Panc1 (cell line): ENCODE data around the gene PIPOX. TPM values are rescaled to one million over a fixed set of nuclear protein-coding genes. Genes with fewer than 3 reads are reported as not detected.
A peak's percentile ranks its signal among the peaks of the same experiment; 100 is the strongest.

Experiments used
- ATAC-seq: fragments of 200-7000 bp; cut with Tn5 transposase; 2 replicates; pipeline ENCODE4 v1.9.1; 2020; ENCODE audit warnings: mild to moderate bottlenecking, moderate library complexity
- BruUV-seq: library from RNA; stranded (reverse); fragments of 400-500 nt; replicated peaks from 2 replicates; lab custom pipeline; 2021; lab: Mats Ljungman, UMichigan
- CTCF ChIA-PET: fragments of 300-600 bp; sonication (Branson Sonifier 250); formaldehyde crosslinking; loops from one replicate; lab custom pipeline; 2022; ENCODE audit warnings: antibody characterized with exemption; lab: Charles Lee
- POLR2A ChIA-PET: fragments of 300-600 bp; sonication (Branson Sonifier 250); formaldehyde crosslinking; loops from one replicate; lab custom pipeline; 2022; ENCODE audit warnings: antibody characterized with exemption; lab: Charles Lee
- DNase-seq: peaks from one replicate; pipeline ENCODE4 v3.0.0-alpha.2; 2010; ENCODE audit warnings: low read depth, low spot score
- H3K27ac ChIP-seq: 2 replicates; pipeline ENCODE4 v1.5.1; 2011; ENCODE audit warnings: mild to moderate bottlenecking, low read length, inconsistent platforms
- H3K27me3 ChIP-seq: fragments of 200-500 bp; sonication (Bioruptor generic); 2 replicates; pipeline ENCODE4 v1.6.0; 2014; ENCODE audit warnings: low read length, inconsistent platforms; ENCODE audit not compliant: control insufficient read depth, insufficient read depth
- H3K36me3 ChIP-seq: fragments of 200-500 bp; sonication (Bioruptor generic); 2 replicates; pipeline ENCODE4 v1.5.1; 2014; ENCODE audit warnings: inconsistent platforms, mild to moderate bottlenecking, low read length, moderate library complexity; ENCODE audit not compliant: control insufficient read depth, insufficient read depth
- H3K4me1 ChIP-seq: 2 replicates; pipeline ENCODE4 v1.5.1; 2011; ENCODE audit warnings: inconsistent platforms, mild to moderate bottlenecking, low read length, moderate library complexity; ENCODE audit not compliant: control insufficient read depth, insufficient read depth
- H3K4me3 ChIP-seq, 2 experiments: 2 replicates each; pipeline ENCODE4 v1.5.1; 2011 to 2012; ENCODE audit warnings: low read depth in 2 of 2, low read length in 2 of 2, mild to moderate bottlenecking in 2 of 2, inconsistent platforms in 1 of 2, moderate library complexity in 1 of 2
- H3K9me3 ChIP-seq: fragments of 200-500 bp; sonication (Bioruptor generic); 2 replicates; pipeline ENCODE4 v1.5.1; 2014; ENCODE audit warnings: low read depth, mild to moderate bottlenecking, inconsistent platforms, low read length, moderate library complexity; ENCODE audit not compliant: control insufficient read depth, insufficient read depth
- CTCF ChIP-seq: fragments of 450-650 bp; IDR thresholded peaks from 2 replicates; pipeline ENCODE4 v1.5.1; 2017; ENCODE audit warnings: mild to moderate bottlenecking
- POLR2AphosphoS5 ChIP-seq: IDR thresholded peaks from 2 replicates; pipeline ENCODE4 v1.6.1; 2012; ENCODE audit warnings: mild to moderate bottlenecking, low read depth, low read length, moderate library complexity
- REST ChIP-seq, 2 experiments: IDR thresholded peaks; 2 replicates each; pipeline ENCODE4 v1.6.1; 2011 to 2012; ENCODE audit warnings: low read depth in 2 of 2, control low read depth in 1 of 2, low read length in 1 of 2, mild to moderate bottlenecking in 1 of 2, moderate library complexity in 1 of 2; ENCODE audit not compliant: insufficient read depth in 1 of 2
- SIN3A ChIP-seq: IDR thresholded peaks from 2 replicates; pipeline ENCODE4 v1.6.1; 2012; ENCODE audit warnings: low read depth, mild to moderate bottlenecking, low read length, moderate library complexity, borderline replicate concordance; ENCODE audit not compliant: insufficient read depth
- TCF7L2 ChIP-seq: IDR thresholded peaks from 2 replicates; pipeline ENCODE4 v1.6.1; 2011; ENCODE audit warnings: mild to moderate bottlenecking, low read depth, low read length, inconsistent platforms
- in situ Hi-C: cut with HindIII; loops from 2 replicates; pipeline ENCODE4 v1.10.0; 2016; ENCODE audit warnings: low sequenced_read_pairs, low pct_unique_long_range_greater_than_20kb
- intact Hi-C: fragments of 100-400 bp; cut with micrococcal nuclease; formaldehyde crosslinking; loops from one replicate; pipeline ENCODE4 v1.10.0; 2022; ENCODE audit not compliant: unreplicated experiment
- total RNA-seq: library from RNA; stranded (reverse); gene quantifications from one replicate; pipeline ENCODE4 v1.2.1, GENCODE V29; 2021; ENCODE audit not compliant: unreplicated experiment

PIPOX gene
- total RNA-seq, 1 experiment from 2014 or later: 2.4 TPM

- no peak overlapping the region for H3K4me3 ChIP-seq
- DNase-seq (no peak), ATAC-seq (no peak)
- ChIA-PET CTCF (no interaction called here), POLR2A (no interaction called here)
- H3K9me3 ChIP-seq: no peaks in the 10 kb centered on the region
- intact Hi-C loops: no loop called here
- H3K27me3 ChIP-seq: no peaks in the 10 kb centered on the region
- TF ChIP-seq POLR2AphosphoS5 (no peak), SIN3A (no peak), TCF7L2 (no peak), REST (IDR thresholded peaks at IDR 0.05; ENCODE audit: insufficient read depth in 1 of 2, low read depth in 2 of 2, low read length in 1 of 2) (no peak), CTCF (no peak)
- H3K27ac ChIP-seq: no peak overlapping the region
- no peaks in the 10 kb centered on the region for H3K36me3 ChIP-seq
- no TSS peak for BruUV-seq
- in situ Hi-C loops: no loop called here
- H3K4me1 ChIP-seq: peaks cover under 1% of the 10 kb centered on the region; the same call in 1 of the 2 replicates
Observed at GRCh38 chr17:29102741-29103181, 59.8 kb downstream of the PIPOX start.

- no peak for DNase-seq
- no peaks in the 10 kb centered on the region for H3K9me3 ChIP-seq
- H3K27ac ChIP-seq: no peak overlapping the region
- 0 out of 2 replicates have a peak, but pooled peaks have one; percentile 27 for ATAC-seq
- no peaks in the 10 kb centered on the region for H3K27me3 ChIP-seq
- CTCF ChIA-PET: no interaction called here
- intact Hi-C loops (no loop called here), in situ Hi-C loops (no loop called here)
- H3K4me1 ChIP-seq: peaks cover 6% of the 10 kb centered on the region
- peaks cover 2% of the 10 kb centered on the region; the same call in 1 of the 2 replicates for H3K36me3 ChIP-seq
- H3K4me3 ChIP-seq: no peak overlapping the region
- POLR2A ChIA-PET: no interaction called here
- no TSS peak for BruUV-seq
- TF ChIP-seq TCF7L2 (no peak), POLR2AphosphoS5 (no peak), SIN3A (no peak), CTCF (no peak), REST (IDR thresholded peaks at IDR 0.05; ENCODE audit: insufficient read depth in 1 of 2, low read depth in 2 of 2, low read length in 1 of 2) (no peak)
Observed at GRCh38 chr17:29103341-29103740, 60.4 kb downstream of the PIPOX start.

Other genes with a start within 250 kb of the PIPOX start
- gene FAM222B, start 200.4 kb upstream of the PIPOX start, total RNA-seq: 38.5 TPM
- gene ERAL1, start 188.1 kb upstream of the PIPOX start, total RNA-seq: 74.2 TPM
- gene FLOT2, start 145.4 kb upstream of the PIPOX start, total RNA-seq: 110 TPM
- gene DHRS13, start 140.1 kb upstream of the PIPOX start, total RNA-seq: 5.2 TPM
- 79.1 TPM for gene PHF12, start 91.6 kb upstream of the PIPOX start, total RNA-seq
- not detected for gene SEZ6, start 37.1 kb upstream of the PIPOX start, total RNA-seq
- 108 TPM for gene MYO18A, start 137.3 kb downstream of the PIPOX start, total RNA-seq
- gene CRYBA1, start 203.7 kb downstream of the PIPOX start, total RNA-seq: not detected